ENCODE measurements around the gene ROMO1.

GRCh38 chr20:35695978-35696377 lies 3.2 kb upstream of the ROMO1 start:
- TF ChIP-seq, protein P1, sequence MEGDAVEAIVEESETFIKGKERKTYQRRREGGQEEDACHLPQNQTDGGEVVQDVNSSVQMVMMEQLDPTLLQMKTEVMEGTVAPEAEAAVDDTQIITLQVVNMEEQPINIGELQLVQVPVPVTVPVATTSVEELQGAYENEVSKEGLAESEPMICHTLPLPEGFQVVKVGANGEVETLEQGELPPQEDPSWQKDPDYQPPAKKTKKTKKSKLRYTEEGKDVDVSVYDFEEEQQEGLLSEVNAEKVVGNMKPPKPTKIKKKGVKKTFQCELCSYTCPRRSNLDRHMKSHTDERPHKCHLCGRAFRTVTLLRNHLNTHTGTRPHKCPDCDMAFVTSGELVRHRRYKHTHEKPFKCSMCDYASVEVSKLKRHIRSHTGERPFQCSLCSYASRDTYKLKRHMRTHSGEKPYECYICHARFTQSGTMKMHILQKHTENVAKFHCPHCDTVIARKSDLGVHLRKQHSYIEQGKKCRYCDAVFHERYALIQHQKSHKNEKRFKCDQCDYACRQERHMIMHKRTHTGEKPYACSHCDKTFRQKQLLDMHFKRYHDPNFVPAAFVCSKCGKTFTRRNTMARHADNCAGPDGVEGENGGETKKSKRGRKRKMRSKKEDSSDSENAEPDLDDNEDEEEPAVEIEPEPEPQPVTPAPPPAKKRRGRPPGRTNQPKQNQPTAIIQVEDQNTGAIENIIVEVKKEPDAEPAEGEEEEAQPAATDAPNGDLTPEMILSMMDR (IDR thresholded peaks at IDR 0.05; ENCODE audit: poor library complexity, severe bottlenecking) = no peak
- TF ChIP-seq, protein P2, sequence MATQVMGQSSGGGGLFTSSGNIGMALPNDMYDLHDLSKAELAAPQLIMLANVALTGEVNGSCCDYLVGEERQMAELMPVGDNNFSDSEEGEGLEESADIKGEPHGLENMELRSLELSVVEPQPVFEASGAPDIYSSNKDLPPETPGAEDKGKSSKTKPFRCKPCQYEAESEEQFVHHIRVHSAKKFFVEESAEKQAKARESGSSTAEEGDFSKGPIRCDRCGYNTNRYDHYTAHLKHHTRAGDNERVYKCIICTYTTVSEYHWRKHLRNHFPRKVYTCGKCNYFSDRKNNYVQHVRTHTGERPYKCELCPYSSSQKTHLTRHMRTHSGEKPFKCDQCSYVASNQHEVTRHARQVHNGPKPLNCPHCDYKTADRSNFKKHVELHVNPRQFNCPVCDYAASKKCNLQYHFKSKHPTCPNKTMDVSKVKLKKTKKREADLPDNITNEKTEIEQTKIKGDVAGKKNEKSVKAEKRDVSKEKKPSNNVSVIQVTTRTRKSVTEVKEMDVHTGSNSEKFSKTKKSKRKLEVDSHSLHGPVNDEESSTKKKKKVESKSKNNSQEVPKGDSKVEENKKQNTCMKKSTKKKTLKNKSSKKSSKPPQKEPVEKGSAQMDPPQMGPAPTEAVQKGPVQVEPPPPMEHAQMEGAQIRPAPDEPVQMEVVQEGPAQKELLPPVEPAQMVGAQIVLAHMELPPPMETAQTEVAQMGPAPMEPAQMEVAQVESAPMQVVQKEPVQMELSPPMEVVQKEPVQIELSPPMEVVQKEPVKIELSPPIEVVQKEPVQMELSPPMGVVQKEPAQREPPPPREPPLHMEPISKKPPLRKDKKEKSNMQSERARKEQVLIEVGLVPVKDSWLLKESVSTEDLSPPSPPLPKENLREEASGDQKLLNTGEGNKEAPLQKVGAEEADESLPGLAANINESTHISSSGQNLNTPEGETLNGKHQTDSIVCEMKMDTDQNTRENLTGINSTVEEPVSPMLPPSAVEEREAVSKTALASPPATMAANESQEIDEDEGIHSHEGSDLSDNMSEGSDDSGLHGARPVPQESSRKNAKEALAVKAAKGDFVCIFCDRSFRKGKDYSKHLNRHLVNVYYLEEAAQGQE (IDR thresholded peaks at IDR 0.05; ENCODE audit: borderline replicate concordance) = no peak
- TF ChIP-seq EZH2 (IDR thresholded peaks at IDR 0.05; ENCODE audit: borderline replicate concordance, insufficient read depth, low read length, poor library complexity, severe bottlenecking) (no peak), POLR2AphosphoS5 (IDR thresholded peaks at IDR 0.05) (no peak), EP300 (conservative IDR thresholded peaks at IDR 0.05; ENCODE audit: poor library complexity, severe bottlenecking) (no peak), SMC3 (conservative IDR thresholded peaks at IDR 0.05; ENCODE audit: poor library complexity) (no peak), TAF1 (IDR thresholded peaks at IDR 0.05; ENCODE audit: low read depth) (no peak), RAD21 (conservative IDR thresholded peaks at IDR 0.05) (no peak)

Data from neural cell (in vitro differentiated cells).